SW 1271 (cell line): ENCODE data around the gene CNPY4.

Experiments used
- DNase-seq, 2 experiments: peaks; one replicate each; lab custom pipeline; 2025; lab: John Stamatoyannopoulos, UW

Gene CNPY4

GRCh38 chr7:100148559-100149328 is 29.3 kb downstream of the CNPY4 start, which contains the start of gene LAMTOR4:
Gene LAMTOR4, plus strand, starts transcription at chr7:100148918. Its CDS starts 55 bp downstream, at chr7:100148973.
- peak; percentile 98 for DNase-seq

GRCh38 chr7:100152404-100152803 is 33.0 kb downstream of the CNPY4 start:
- DNase-seq, result no peak

GRCh38 chr7:100152937-100153666 is 33.7 kb downstream of the CNPY4 start:
- no peak for DNase-seq

- DNase-seq, result no peak
These were observed 34.5 kb downstream of the CNPY4 start for GRCh38 chr7:100153708-100154535.

GRCh38 chr7:100154651-100155491 is 35.4 kb downstream of the CNPY4 start:
- DNase-seq, result no peak

GRCh38 chr7:100155553-100156317 is 36.3 kb downstream of the CNPY4 start:
- no peak for DNase-seq

GRCh38 chr7:100156331-100157068 is 37.1 kb downstream of the CNPY4 start:
- DNase-seq, result no peak

GRCh38 chr7:100157069-100157333 is 37.6 kb downstream of the CNPY4 start:
- DNase-seq, result no peak

- DNase-seq, result peak in 1 of 2 experiments; percentile 30
These were observed 38.1 kb downstream of the CNPY4 start for GRCh38 chr7:100157334-100158228.

GRCh38 chr7:100158229-100159098 is 39.0 kb downstream of the CNPY4 start, which contains the start of gene TRAPPC14:
Gene TRAPPC14, minus strand, starts transcription at chr7:100158723. Its CDS starts 224 bp downstream, at chr7:100158499.
- DNase-seq, result peak in 1 of 2 experiments; percentile 79

GRCh38 chr7:100159099-100159623 is 39.7 kb downstream of the CNPY4 start:
- DNase-seq, result no peak

GRCh38 chr7:100160067-100160466 is 40.6 kb downstream of the CNPY4 start:
- DNase-seq, result no peak

GRCh38 chr7:100163006-100163531 is 43.6 kb downstream of the CNPY4 start:
- no peak for DNase-seq

- no peak for DNase-seq
These were observed 44.4 kb downstream of the CNPY4 start for GRCh38 chr7:100163871-100164270.

GRCh38 chr7:100166317-100166940 is 47.0 kb downstream of the CNPY4 start:
- DNase-seq, result no peak

- DNase-seq, result no peak
These were observed 47.8 kb downstream of the CNPY4 start for GRCh38 chr7:100166970-100167911.
